Measurements from ENCODE around the gene DNAJB5.

DNA sequence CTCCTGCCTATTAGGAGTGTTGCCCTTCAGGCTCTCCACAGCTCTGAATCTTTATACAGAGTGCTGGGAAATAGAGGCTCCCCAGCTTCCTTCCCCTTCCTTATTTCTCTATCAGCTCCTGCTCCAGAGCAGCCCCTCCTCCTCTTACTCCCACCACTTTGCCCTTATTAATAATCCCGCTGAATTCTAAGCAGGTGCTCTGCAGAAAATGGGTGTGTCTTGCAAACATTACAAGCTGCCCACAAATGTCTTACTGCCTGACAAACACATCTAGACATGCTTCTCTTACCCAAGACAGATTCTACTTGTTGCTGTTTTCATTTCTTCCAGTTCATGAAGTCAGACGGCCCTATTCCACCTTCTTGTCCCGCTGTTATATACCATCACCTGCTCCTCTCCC is 25.1 kb upstream of the DNAJB5 start:
- TF ChIP-seq, protein P1, sequence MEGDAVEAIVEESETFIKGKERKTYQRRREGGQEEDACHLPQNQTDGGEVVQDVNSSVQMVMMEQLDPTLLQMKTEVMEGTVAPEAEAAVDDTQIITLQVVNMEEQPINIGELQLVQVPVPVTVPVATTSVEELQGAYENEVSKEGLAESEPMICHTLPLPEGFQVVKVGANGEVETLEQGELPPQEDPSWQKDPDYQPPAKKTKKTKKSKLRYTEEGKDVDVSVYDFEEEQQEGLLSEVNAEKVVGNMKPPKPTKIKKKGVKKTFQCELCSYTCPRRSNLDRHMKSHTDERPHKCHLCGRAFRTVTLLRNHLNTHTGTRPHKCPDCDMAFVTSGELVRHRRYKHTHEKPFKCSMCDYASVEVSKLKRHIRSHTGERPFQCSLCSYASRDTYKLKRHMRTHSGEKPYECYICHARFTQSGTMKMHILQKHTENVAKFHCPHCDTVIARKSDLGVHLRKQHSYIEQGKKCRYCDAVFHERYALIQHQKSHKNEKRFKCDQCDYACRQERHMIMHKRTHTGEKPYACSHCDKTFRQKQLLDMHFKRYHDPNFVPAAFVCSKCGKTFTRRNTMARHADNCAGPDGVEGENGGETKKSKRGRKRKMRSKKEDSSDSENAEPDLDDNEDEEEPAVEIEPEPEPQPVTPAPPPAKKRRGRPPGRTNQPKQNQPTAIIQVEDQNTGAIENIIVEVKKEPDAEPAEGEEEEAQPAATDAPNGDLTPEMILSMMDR (conservative IDR thresholded peaks at IDR 0.05; ENCODE audit: low read depth in 2 of 2) = no peak
- TF ChIP-seq JUNB (IDR thresholded peaks at IDR 0.05; ENCODE audit: unreplicated experiment) = no peak
- TF ChIP-seq EZH2 (IDR thresholded peaks at IDR 0.05; ENCODE audit: low read depth, unreplicated experiment) = no peak
